Measurements from ENCODE around the gene PSMC6.
"Not testable (repeated sequence)": the region's sequence is repeated elsewhere in the genome, so short reads cannot be mapped to it uniquely, and the experiment has no call there.

PSMC6 gene

GRCh38 chr14:52748647-52749292 lies 41.8 kb downstream of the PSMC6 start:
- no peak for DNase-seq
- Mint-ChIP-seq H3K36me3 (ENCODE audit: low read depth) (peaks cover 56% of the 10 kb centered on the region), H3K27me3 (ENCODE audit: low read depth, poor library complexity) (peaks cover 2% of the 10 kb centered on the region), H3K4me3 (no peak overlapping the region), H3K4me1 (no peaks in the 10 kb centered on the region), H3K27ac (peak overlapping the region; percentile 30), H3K9me3 (no peaks in the 10 kb centered on the region)
- TF ChIP-seq CTCF (IDR thresholded peaks at IDR 0.05), result no peak

GRCh38 chr14:52755607-52756316 lies 48.8 kb downstream of the PSMC6 start:
- Mint-ChIP-seq H3K4me1 (no peaks in the 10 kb centered on the region), H3K36me3 (ENCODE audit: low read depth) (peaks cover 34% of the 10 kb centered on the region), H3K4me3 (no peak overlapping the region), H3K27ac (no peak overlapping the region), H3K27me3 (ENCODE audit: low read depth, poor library complexity) (no peaks in the 10 kb centered on the region), H3K9me3 (no peaks in the 10 kb centered on the region)
- DNase-seq, result no peak
- no peak for TF ChIP-seq CTCF (IDR thresholded peaks at IDR 0.05)

GRCh38 chr14:52759145-52759544 lies 52.1 kb downstream of the PSMC6 start:
- TF ChIP-seq CTCF (IDR thresholded peaks at IDR 0.05), result no peak
- Mint-ChIP-seq H3K4me1 (no peaks in the 10 kb centered on the region), H3K4me3 (no peak overlapping the region), H3K9me3 (no peaks in the 10 kb centered on the region), H3K27me3 (ENCODE audit: low read depth, poor library complexity) (no peaks in the 10 kb centered on the region), H3K36me3 (ENCODE audit: low read depth) (peaks cover 42% of the 10 kb centered on the region), H3K27ac (no peak overlapping the region)
- DNase-seq, result no peak

- not testable (repeated sequence) for H3K27me3 Mint-ChIP-seq (ENCODE audit: low read depth, poor library complexity); H3K4me3 Mint-ChIP-seq; H3K4me1 Mint-ChIP-seq; H3K27ac Mint-ChIP-seq; DNase-seq; H3K9me3 Mint-ChIP-seq
- H3K36me3 Mint-ChIP-seq (ENCODE audit: low read depth), result peaks cover 54% of the 10 kb centered on the region
These were observed 55.9 kb downstream of the PSMC6 start for GRCh38 chr14:52762923-52763322.

- no peaks in the 10 kb centered on the region for H3K9me3 Mint-ChIP-seq
- no peak overlapping the region for H3K4me3 Mint-ChIP-seq
- no peaks in the 10 kb centered on the region for H3K4me1 Mint-ChIP-seq
- no peak for DNase-seq
- H3K36me3 Mint-ChIP-seq (ENCODE audit: low read depth), result peaks cover 49% of the 10 kb centered on the region
- H3K27me3 Mint-ChIP-seq (ENCODE audit: low read depth, poor library complexity), result no peaks in the 10 kb centered on the region
- TF ChIP-seq CTCF (IDR thresholded peaks at IDR 0.05), result no peak
- H3K27ac Mint-ChIP-seq, result peak overlapping the region; percentile 23
These were observed 60.2 kb downstream of the PSMC6 start for GRCh38 chr14:52767058-52767833.

GRCh38 chr14:52769887-52770286 lies 62.9 kb downstream of the PSMC6 start:
- Mint-ChIP-seq H3K27ac (no peak overlapping the region), H3K9me3 (no peaks in the 10 kb centered on the region), H3K27me3 (ENCODE audit: low read depth, poor library complexity) (no peaks in the 10 kb centered on the region), H3K4me3 (no peak overlapping the region), H3K4me1 (no peaks in the 10 kb centered on the region), H3K36me3 (ENCODE audit: low read depth) (peaks cover 37% of the 10 kb centered on the region)
- DNase-seq, result no peak
- no peak for TF ChIP-seq CTCF (IDR thresholded peaks at IDR 0.05)
